Activated T-helper 1 cell treated with anti-CD3 and anti-CD28 coated beads, Interleukin-2, amount 50 U/mL, for 16 hours (primary cell): ENCODE measurements around the gene NDUFA11.
"Not testable (repeated sequence)": the region's sequence is repeated elsewhere in the genome, so short reads cannot be mapped to it uniquely, and the experiment has no call there.

Experiments
- DNase-seq, 2 donors: peaks; one replicate each; pipeline ENCODE4 v3.0.0-alpha.2; 2020; ENCODE audit warnings: low read depth in 1 of 2, low spot score in 1 of 2

Gene NDUFA11

GRCh38 chr19:5890099-5890498, 13.5 kb downstream of the NDUFA11 start:
- no peak for DNase-seq

- no peak for DNase-seq
These were observed 14.2 kb downstream of the NDUFA11 start for GRCh38 chr19:5889288-5889971.

GRCh38 chr19:5884065-5884811, 19.4 kb downstream of the NDUFA11 start:
- DNase-seq, result not testable (repeated sequence)

GRCh38 chr19:5883157-5883873, 20.3 kb downstream of the NDUFA11 start:
- not testable (repeated sequence) for DNase-seq

DNA sequence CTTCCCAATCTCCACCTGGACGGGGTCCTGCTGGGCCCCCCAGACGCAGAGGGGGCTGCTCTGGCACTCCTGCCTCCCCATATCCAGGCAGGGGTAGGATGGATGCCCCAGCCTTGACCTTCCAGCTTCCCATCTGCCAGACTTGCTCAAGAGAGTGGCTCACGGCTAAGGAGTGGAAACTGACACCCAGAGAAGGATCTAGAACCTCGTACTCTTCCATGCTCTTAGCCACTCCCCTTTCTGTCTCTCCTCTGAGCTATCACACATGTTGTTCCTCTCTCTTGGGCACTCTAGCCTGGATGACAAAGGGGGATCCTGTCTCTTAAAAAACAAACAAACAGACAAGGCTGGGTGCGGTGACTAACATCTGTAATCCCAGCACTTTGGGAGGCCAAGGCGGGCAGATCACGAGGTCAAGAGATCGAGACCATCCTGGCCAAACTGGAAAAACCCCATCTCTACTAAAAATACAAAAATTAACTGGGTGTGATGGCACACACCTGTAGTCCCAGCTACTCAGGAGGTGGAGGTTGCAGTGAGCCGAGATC, 21.1 kb downstream of the NDUFA11 start:
- DNase-seq, result no peak

GRCh38 chr19:5881543-5882299, 21.9 kb downstream of the NDUFA11 start:
- DNase-seq, result no peak

DNA sequence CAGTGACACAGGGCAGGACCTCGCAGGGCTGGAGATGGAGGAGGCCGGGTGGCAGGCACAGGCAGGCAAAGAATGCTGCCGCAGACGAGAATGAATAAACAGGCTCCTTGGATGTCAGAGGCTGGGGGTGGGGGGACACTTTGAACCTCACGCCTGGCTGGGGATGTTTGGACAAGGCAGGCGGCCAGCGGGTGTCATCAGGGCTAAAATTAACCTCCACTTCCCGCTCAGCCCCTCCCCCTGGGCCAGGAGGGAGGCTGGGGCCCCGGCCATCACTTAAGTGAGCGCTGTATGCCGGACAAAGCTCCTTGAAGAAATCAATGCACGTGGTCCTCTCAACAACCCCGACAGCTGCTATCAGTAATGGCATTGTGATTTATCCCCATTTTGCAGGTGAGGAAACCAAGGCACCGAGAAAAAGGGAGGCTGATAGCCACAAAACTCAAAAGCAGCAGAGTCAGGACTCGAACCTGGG, 22.9 kb downstream of the NDUFA11 start:
- DNase-seq, result no peak

GRCh38 chr19:5880196-5880595, 23.4 kb downstream of the NDUFA11 start:
- DNase-seq, result no peak

DNA sequence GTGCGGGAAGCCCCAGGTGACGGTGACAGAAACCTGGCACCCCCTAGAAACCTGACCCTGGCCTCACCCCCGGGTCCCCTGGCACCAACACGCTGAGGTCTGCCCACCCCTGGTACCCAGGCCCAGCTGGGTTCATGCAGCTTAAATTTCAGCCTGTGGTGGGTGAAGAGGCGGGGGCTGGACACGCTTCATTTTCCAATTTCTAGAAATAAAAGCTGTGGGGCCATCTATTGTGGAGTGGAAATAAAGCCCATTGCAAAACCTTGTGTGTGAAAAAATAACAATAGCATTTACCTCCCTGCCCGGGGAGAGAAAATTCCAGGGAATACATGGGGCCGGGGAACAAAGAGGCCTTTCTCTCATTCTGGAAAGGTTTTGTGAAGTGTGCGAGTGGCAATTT, 25.7 kb downstream of the NDUFA11 start:
- DNase-seq, result no peak

DNA sequence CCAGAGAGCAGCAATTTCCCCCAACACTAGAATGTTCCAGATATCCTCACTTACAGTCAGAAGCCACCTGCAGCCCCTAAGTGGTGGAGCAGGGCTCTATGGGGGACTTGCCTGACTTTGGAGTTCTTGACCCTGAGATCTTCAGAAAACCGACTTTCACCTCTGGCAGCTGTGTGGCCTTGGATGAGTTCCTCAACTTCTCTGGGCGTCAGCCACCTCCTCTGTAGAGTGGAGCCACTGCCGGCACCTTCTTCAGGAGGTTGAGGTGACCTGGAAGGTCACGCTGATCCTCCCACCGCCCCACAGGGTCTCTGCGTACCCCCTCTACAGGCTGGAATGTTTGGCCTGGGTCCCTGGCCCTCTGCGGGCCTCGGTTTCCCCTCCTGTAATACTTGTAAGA, 26.2 kb downstream of the NDUFA11 start:
- no peak for DNase-seq

GRCh38 chr19:5874496-5874895, 29.1 kb downstream of the NDUFA11 start:
- DNase-seq, result not testable (repeated sequence)

DNA sequence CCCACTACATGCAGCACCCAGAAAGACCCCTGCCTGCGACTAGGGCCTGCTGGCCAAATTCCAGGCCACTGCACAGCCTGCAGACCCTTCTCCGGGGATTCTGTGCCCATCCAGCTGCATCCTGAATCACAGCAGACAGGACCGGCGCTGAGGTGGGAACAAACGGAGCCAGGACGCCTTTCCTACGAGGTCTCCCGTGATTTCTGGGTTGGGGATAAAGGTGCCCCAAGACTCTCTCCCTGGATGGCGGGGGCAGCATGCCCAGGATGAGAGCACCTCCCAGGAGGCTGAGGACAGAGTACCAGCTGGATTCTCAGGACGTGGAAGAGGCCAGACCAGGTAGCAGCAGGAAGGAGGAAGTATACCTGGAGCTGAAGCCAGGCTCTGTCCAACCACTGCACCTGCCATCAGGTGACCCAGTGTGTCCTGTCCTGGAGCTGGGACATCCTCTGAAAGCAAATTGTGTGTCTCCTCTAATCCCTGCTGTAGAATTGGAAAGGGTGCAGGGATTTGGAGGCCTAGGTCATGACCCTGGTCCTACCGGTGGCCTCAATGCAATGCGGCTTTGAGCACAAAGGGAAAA, 29.9 kb downstream of the NDUFA11 start:
- DNase-seq, result no peak

DNA sequence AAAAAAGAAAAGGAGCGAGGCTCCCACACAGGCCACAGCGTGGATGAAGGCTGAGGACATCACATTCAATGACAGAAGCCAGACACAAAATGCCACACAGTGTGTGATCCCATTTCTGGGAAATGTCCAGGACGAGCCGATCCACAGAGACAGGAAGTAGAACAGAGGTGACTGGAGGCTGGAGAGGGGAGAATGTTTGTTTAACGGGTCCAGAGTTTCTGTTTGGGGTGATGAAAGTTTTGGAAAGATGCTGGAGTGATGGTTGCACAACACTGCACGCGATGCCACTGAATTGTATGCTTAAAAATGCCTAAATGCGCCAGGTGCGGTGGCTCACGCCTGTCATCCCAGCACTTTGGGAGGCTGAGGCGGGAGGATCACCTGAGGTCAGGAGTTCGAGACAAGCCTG, 32.6 kb downstream of the NDUFA11 start:
- no peak for DNase-seq

DNA sequence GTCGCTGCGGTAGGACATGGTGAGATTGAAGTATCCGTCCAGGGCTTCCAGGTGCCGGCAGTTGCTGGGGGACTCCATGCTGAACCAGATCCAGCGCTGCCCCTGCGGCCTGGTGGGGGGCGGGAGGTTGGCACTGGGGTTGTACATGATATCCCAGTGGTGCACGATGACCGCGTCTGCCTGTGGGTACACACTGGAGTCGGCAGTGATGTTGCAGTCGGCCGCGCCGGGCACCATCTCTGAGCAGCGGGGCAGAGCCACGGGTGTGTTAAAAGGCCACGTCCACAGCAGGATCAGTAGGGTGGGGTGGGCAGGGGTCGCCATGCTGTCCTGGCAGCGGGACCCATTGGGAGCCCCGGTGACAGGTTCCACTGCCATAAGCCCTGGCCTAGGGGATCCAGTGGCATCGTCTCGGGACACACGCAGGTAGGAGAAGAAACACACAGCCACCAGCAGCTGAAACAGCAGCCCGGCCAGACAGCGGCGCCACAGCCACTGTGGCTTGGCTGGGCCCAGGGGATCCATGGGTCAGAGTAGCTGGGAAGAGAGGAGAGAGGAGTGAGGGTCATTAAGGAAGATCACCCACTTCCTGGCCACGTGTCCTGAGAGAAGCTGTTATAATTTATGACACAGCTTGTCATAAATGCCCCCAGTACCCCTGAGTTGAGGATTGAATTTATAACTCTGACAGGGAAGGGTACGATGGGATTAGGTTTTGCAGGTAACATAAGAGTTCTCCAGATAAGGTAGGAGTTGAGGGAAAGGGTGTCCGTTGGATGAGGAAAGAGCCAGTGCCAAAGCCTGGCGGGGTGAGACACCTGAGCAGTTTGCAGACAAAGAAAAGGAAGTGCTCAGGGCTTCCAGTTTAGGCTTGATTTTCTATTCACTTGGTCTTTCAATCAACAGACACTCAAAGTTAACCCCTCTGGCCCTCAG, 36.1 kb downstream of the NDUFA11 start:
- no peak for DNase-seq

DNA sequence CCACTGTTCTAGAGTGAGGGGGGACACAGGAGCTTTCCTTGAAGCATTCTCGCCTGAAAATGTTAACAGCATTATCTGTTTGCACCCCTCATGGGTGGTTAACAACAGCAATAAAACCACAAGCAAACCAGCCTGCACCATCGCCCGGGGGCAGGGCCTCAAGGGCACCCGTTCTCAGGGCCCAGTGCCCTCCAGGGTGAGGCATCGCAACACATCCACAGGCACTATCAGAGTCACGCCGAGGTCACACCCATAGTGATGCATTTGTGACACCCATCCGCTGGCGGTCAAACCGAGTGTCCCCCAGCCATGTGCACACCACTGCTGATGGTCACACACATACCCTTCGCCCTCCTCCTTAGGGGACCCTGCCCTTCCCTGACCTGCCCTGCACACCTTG, 37.8 kb downstream of the NDUFA11 start:
- no peak for DNase-seq

GRCh38 chr19:5864725-5865486, 38.7 kb downstream of the NDUFA11 start:
- DNase-seq, result no peak

- no peak for DNase-seq
These were observed 39.4 kb downstream of the NDUFA11 start for GRCh38 chr19:5864013-5864720.

DNA sequence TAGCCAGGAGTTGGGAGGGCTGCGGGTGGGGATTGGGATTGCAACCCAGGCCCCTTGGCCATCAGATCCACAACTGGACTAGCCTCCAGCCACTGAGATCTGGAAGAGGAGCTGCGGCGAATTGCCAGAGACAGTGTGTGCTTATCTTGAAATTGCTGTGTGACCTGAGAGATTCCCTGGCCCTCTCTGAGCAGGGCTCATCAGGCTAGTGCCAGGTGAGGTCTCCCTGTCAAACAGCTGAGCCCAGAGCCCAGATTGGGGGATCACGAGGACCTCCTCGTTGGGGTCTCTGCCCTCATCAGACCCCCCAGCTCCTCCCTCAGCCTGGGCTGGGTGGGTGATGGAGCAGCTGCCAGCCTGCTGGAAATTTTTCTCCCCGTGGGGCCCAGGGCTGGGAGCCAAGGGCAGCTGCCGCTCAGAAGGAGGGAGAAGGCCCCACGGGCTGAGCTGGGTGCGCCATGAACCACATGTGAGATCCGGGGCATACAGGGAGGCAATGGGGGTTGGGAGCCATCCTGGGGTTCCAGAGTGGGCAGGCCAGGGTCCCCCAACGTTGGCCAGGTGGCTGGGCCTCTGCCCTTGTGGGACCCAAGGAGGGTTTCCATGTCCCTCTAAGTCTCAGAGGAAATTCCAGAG, 40.4 kb downstream of the NDUFA11 start:
- no peak for DNase-seq
